GM21529 (cell line): Measurements from ENCODE around the gene JPH2.
"Not testable (repeated sequence)": the region's sequence is repeated elsewhere in the genome, so short reads cannot be mapped to it uniquely, and the experiment has no call there.

ENCODE experiments used
- ATAC-seq: cut with Tn5 transposase; IDR thresholded peaks from one replicate; pipeline ENCODE4 v1.9.1; 2021; ENCODE audit not compliant: unreplicated experiment

JPH2 gene

GRCh38 chr20:44187054-44187771, at the start of gene JPH2:
TSS of gene JPH2 (minus strand) at chr20:44187188. CDS start at chr20:44186705, 483 bp downstream.
- no peak for ATAC-seq

- no peak for ATAC-seq
Observed at GRCh38 chr20:44235702-44236101, 48.7 kb upstream of the JPH2 start.

- ATAC-seq: no peak
Observed at GRCh38 chr20:44234566-44235317, 47.8 kb upstream of the JPH2 start.

- no peak for ATAC-seq
Observed at GRCh38 chr20:44233436-44234016, 46.5 kb upstream of the JPH2 start.

- ATAC-seq: not testable (repeated sequence)
Observed at GRCh38 chr20:44232469-44232856, 45.5 kb upstream of the JPH2 start.

- no peak for ATAC-seq
Observed at GRCh38 chr20:44231713-44232468, 44.9 kb upstream of the JPH2 start.

- no peak for ATAC-seq
Observed at GRCh38 chr20:44231193-44231592, 44.2 kb upstream of the JPH2 start.

GRCh38 chr20:44228465-44229258, 41.7 kb upstream of the JPH2 start:
- ATAC-seq: no peak

GRCh38 chr20:44224637-44225036, 37.6 kb upstream of the JPH2 start:
- ATAC-seq: no peak

GRCh38 chr20:44223721-44224120, 36.7 kb upstream of the JPH2 start:
- no peak for ATAC-seq

- no peak for ATAC-seq
Observed at GRCh38 chr20:44222633-44223368, 35.8 kb upstream of the JPH2 start.

GRCh38 chr20:44222027-44222426, 35.0 kb upstream of the JPH2 start:
- no peak for ATAC-seq

GRCh38 chr20:44221368-44221954, 34.5 kb upstream of the JPH2 start:
- ATAC-seq: no peak

GRCh38 chr20:44219791-44220190, 32.8 kb upstream of the JPH2 start:
- ATAC-seq: no peak

GRCh38 chr20:44219170-44219730, 32.3 kb upstream of the JPH2 start:
- ATAC-seq: no peak

- ATAC-seq: no peak
Observed at GRCh38 chr20:44218446-44218845, 31.5 kb upstream of the JPH2 start.

GRCh38 chr20:44217342-44218092, 30.5 kb upstream of the JPH2 start:
- ATAC-seq: no peak

GRCh38 chr20:44215125-44215524, 28.1 kb upstream of the JPH2 start:
- ATAC-seq: no peak
